HCT116 (cell line): ENCODE data around the gene ERMP1.

Source experiments
- CTCF ChIP-seq, 3 experiments: fragments of 200-600 bp in 1 of 3; sonication (generic) in 1 of 3; IDR thresholded peaks in 2 of 3; conservative IDR thresholded peaks in 1 of 3; 2 replicates each; pipeline ENCODE4 v1.5.1; 2012 to 2017; ENCODE audit warnings: low read depth in 2 of 3, low read length in 2 of 3, antibody characterized with exemption in 1 of 3, borderline replicate concordance in 1 of 3, control low read depth in 1 of 3, mild to moderate bottlenecking in 1 of 3, mixed read lengths in 1 of 3, mixed run types in 1 of 3, moderate library complexity in 1 of 3; ENCODE audit not compliant: insufficient read depth in 1 of 3
- JUND ChIP-seq: IDR thresholded peaks from 2 replicates; pipeline ENCODE4 v1.6.1; 2012
- RAD21 ChIP-seq: IDR thresholded peaks from 2 replicates; pipeline ENCODE4 v1.6.1; 2012; ENCODE audit warnings: low read depth, mild to moderate bottlenecking
- ZBTB33 ChIP-seq: IDR thresholded peaks from 2 replicates; pipeline ENCODE4 v1.6.1; 2011; ENCODE audit warnings: mild to moderate bottlenecking, low read length, moderate library complexity; ENCODE audit not compliant: insufficient replicate concordance; ENCODE audit errors: extremely low read depth

DNA sequence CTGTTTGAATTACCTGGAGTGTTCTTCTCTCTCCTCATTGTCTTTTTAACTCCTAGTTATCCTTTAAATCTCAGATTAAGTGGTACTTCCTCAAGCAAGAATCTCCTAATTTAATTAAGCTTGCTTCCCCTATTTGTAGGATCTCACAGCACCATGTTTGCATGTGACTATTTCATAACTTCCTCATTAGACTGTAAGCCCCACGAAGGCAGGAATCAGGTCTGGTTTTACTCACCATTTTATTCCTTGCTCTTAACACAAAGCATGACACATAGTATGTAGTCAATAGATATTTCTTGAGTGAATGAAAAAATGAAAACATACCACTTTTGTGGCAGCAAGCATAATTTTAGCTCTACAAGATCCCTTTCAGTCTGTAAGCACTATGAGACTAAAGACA is 1.3 kb upstream of the ERMP1 start:
- TF ChIP-seq JUND = no peak
- no peak for TF ChIP-seq CTCF (IDR thresholded peaks at IDR 0.05 in 2 of 3, conservative IDR thresholded peaks at IDR 0.05 in 1 of 3; ENCODE audit: borderline replicate concordance in 1 of 3, insufficient read depth in 1 of 3, low read depth in 2 of 3, low read length in 2 of 3)
- TF ChIP-seq ZBTB33 = no peak
- no peak for TF ChIP-seq RAD21
